ENCODE data around the gene KRTAP4-4.
A peak's percentile ranks its signal among the peaks of the same experiment; 100 is the strongest.
"Not testable (repeated sequence)": the region's sequence is repeated elsewhere in the genome, so short reads cannot be mapped to it uniquely, and the experiment has no call there.

KRTAP4-4 gene

DNA sequence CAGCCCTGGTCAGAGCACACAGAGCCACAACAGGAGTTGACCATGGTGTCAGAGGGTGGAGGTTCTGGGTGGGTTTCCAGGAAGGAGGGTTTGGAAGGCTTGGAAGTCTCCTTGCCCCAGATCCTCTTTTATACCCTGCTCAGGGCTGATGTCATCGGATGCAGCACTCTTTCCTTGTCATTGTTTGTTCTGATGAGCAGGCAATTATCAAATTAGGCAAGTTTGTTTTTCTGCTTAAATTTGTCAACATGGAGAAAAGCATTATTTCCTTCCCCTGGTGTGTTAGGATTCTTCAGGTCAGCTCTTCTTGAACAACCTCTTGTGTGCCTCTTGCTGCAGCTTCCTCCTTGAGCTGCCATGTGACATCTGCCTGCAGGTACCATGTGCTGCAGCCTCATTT is at the start of gene KRTAP4-4:
KRTAP4-4 (minus strand) TSS at position 101 of the 400 bp plus-strand sequence; CDS start at position 44, 57 bp downstream.
- no peak for DNase-seq

DNA sequence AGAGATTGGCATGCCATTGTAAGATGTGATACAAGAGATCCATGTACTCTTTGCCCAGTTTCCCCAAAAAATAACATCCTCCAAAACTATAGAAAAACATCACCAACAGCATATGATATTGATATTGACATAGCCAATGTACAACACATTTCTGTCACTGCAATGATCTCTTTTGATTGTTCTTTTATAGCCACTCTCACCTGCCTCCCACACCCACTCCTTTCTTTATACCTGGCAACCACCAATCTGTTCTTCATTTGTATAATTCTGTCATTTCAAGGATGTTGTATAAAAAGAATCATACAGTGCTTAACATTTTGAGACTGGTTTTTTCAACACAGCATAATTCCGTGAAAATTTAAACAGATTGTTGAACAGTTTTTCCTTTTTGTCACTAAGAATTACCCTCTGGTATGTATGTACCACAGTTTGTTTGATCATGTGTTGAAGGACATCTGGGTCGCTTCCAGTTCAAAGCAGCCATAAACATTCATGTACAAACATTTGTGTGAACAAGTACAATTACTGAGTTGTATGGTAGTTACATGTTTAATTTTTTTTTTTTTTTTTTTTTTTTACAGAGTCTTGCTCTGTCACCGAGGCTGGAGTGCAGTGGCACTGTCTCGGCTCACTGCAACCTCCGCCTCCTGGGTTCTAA is 39.0 kb upstream of the KRTAP4-4 start:
- DNase-seq: peak; percentile 39

DNA sequence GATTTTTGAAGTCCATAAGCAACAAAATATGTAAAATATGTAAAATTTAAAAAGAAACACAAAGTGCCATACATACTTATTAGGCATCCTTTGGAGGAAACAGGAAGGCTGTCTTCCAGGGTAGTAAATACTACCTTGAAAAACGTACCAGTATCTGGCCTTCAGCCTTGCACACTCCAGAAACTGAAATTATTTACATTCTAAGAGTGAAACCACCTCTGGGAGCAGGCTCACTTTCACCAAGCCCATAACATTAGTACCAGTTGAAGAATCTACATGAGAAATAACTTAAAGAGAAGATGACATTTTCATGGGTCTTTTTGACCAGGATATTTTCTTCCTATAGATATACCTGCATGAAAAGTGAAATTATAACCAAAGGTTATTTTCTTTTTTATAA is 35.5 kb upstream of the KRTAP4-4 start:
- DNase-seq: no peak

DNA sequence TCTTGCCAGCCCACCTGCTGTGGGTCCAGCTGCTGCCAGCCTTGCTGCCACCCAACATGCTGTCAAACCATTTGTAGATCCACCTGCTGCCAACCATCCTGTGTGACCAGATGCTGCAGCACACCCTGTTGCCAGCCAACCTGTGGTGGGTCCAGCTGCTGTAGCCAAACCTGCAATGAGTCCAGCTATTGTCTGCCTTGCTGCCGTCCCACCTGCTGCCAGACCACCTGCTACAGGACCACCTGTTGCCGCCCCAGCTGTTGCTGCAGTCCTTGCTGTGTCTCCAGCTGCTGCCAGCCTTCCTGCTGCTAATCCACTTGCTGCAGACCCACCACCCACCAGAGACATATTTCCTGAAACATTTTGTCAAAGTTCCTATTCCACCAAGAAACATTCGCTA is 29.8 kb upstream of the KRTAP4-4 start:
- no peak for DNase-seq

DNA sequence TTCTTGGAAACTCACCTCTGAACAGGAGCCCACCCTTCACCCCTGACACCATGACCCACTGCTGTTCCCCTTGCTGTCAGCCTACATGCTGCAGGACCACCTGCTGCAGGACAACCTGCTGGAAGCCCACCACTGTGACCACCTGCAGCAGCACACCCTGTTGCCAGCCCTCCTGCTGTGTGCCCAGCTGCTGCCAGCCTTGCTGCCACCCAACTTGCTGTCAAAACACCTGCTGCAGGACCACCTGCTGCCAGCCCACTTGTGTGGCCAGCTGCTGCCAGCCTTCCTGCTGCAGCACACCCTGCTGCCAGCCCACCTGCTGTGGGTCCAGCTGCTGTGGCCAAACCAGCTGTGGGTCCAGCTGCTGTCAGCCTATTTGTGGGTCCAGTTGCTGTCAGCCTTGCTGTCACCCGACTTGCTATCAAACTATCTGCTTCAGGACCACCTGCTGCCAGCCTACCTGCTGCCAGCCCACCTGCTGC is 29.3 kb upstream of the KRTAP4-4 start, which contains the start of gene KRTAP9-1:
KRTAP9-1 (plus strand) TSS at position 51 of the 482 bp plus-strand sequence; CDS start at position 51, 0 bp downstream.
- DNase-seq: not testable (repeated sequence)

DNA sequence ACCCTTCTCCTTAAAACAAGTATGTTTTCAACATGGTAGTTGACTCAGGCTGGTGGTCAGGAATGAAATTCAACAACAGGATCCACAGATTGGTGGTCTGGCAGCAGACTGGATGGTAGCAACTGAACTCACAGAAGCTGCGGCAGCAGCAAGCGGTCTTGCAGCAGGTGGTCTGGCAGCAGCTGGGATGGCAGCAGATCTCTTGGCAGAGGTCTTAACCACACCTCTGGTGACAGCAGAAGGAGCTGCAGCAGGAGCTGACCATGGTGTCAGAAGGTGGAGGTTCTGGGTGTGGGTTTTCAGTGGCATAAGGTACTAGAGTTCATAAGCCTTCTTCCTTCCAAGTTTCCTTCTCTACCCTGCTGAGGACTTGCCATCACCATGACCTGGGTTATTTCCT is 26.3 kb upstream of the KRTAP4-4 start:
- DNase-seq: no peak

DNA sequence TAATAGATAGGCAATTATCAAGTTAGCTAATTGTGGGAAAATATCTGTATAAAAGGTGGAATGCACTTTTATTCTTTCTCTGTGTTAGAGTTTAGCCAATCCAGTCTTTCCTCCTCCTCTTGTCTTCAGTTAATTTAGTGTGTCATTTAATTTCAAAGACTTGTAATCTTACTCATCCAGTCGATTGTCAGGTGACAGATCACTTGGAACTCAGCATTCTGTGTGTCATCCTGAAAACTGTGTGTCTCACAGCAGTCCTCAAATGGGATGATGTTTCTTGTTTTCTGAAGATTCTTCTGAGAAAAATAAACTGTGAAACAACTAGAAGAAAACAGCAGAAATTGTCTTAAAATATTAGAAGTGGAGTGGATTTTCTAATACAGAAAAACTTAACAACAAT is 24.5 kb upstream of the KRTAP4-4 start:
- no peak for DNase-seq

DNA sequence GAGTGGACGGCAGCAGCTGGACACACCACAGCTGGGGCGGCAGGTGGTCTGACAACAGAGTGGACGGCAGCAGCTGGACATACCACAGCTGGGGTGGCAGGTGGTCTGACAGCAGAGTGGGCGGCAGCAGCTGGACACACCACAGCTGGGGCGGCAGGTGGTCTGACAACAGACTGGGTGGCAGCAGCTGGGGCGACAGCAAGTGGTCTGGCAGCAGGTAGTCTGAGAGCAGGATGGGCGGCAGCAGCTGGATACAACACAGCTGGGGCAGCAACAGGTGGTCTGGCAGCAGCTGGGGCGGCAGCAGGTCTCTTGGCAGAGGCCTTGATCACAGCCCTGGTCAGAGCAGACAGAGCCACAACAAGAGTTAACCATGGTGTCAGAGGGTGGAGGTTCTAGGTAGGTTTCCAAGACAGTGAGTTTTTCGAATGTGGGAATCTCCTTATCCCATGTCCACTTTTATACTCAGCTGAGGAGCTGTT is 24.0 kb upstream of the KRTAP4-4 start, which contains the start of gene KRTAP4-1:
KRTAP4-1 (minus strand) TSS at position 432 of the 482 bp plus-strand sequence; CDS start at position 375, 57 bp downstream.
- no peak for DNase-seq

DNA sequence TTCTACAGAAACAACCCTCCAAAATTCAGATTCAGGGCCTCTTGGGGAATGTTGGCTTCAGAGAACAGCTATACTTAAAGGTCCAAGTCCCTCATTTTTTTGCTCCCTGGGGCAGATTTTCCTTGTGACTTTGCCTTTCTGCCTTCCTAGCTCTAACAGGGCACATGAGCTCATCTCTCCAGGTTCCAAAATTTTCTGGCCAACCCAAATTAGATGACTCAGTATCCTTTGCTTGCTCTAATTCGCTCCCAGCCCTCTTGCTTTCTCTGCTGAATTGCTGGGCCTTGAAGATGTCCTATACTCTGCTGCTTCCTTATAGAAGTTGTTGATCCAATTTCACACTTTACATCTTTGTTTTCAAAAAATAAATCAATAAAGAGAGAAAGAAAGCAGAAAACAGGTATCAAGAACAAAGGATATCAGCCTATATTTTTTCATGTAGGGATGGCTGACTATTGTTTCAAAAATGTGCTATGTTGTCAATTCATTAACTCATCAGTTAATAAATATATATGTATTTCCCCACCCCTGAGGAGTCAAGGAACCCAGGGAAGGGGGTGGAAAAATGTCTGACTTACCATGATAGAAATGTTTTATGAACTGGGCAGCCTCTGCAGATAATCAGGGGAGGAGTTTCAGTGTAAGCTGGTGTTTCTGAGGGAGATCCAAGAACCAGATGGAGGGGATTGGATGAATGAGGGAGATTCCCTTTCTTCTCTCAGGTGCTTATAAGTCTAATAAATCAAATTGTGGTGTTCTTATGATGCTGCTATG is 18.5 kb upstream of the KRTAP4-4 start:
- DNase-seq: no peak

DNA sequence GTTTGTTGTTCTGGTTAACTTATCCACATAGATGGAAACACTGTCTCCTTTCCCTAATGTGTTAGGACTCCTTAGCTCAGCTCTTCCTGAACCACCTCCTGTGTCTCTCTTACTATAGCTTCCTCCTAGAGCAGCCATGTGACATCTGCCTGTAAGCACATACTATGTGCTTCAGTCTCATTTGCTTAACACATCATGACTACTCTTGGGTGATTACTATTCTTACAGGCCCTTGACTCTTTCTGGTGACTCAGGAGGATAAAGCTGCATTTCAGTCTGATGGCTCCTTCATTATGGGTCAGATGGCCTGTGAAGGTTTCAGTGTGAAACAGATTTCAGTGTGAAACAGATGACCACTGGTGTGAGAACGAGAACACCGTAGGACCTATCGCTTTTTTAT is 17.8 kb upstream of the KRTAP4-4 start:
- DNase-seq: no peak

DNA sequence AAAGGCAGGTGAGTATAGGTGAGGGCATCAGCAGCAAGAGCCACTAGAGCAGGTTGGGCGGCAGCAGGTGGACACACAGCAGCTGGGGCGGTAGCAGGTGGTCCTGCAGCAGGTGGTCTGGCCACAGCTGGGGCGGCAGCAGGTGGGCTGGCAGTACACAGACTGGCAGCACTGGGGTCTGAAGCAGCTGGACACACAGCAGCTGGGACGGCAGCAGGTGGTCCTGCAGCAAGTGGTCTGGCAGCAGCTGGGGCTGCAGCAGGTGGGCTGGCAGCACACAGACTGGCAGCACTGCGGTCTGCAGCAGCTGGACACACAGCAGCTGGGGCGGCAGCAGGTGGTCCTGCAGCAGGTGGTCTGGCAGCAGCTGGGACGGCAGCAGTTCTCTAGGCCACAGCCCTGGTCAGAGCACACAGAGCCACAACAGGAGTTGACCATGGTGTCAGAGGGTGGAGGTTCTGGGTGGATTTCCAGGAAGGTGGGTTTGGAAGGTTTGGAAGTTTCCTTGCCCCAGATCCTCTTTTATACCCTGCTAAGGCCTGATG is 17.3 kb upstream of the KRTAP4-4 start, which contains the start of gene KRTAP4-2:
KRTAP4-2 (minus strand) TSS at position 495 of the 545 bp plus-strand sequence; CDS start at position 438, 57 bp downstream.
- DNase-seq: no peak

DNA sequence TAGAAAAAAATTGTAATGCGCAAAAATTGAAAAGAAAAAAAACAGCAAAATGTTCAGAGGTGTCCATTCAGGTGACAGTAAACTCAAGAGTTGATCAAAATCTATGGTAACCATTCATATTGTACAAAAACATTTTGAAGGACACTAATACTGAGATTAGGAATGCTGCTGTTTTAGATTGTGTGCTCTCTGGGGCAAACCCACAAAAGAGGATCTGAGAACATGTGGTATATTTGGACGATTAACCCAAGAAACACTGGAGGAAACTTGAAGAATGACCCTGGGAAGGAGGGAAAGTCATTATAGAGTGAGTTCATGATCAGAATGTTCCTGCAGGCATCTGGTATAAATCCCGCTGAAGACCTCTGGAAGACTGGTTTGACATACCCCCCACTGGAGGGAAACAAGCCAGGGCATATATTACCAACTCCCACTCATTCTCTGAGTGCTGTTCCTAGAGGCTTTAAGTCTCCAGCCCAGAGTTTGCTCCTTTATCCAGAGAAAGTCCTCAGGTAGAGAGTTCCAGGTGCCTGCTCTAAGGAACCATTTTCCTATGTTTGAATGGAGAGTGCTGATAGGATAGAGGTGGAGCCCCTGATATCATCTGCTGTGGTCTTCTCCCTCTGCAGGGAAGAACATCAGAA is 16.3 kb upstream of the KRTAP4-4 start:
- no peak for DNase-seq

DNA sequence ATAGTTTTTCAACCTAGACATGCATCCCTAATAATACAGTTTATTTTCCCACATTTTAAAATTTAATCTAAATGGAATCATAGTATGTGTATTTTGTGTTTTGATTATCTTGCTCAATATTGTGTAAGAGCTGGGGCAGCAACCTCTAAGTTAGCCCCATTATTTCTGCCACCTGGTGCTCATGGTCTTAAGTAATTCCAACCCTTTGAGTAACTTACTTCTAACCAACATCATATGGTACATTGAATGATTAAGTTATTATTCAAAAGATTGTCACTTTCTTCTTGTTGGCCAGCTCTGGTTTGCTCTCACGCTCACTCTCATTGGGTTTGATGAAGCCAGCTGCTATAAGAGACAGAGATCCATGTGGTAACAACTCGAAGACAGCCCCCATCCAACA is 11.3 kb upstream of the KRTAP4-4 start:
- DNase-seq: no peak

DNA sequence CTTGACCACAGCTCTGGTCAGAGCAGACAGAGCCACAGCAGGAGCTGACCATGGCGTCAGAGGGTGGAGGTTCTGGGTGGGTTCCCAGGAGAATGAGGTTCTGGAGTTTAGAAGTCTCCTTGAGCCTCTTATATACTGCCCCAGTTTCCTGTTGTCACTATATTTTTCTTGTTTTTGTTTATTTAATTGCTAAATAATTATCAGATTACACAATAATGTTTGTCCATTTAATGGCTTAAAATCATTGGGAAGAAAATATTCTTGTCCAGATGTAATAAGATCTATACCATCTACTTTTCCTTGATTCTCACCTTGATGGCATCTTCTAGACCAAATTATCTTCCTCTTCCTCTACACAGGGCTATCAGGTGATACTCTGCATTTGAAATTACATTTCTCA is 7.6 kb upstream of the KRTAP4-4 start, which contains the start of gene KRTAP4-3:
KRTAP4-3 (minus strand) TSS at position 101 of the 400 bp plus-strand sequence; CDS start at position 52, 49 bp downstream.
- no peak for DNase-seq

DNA sequence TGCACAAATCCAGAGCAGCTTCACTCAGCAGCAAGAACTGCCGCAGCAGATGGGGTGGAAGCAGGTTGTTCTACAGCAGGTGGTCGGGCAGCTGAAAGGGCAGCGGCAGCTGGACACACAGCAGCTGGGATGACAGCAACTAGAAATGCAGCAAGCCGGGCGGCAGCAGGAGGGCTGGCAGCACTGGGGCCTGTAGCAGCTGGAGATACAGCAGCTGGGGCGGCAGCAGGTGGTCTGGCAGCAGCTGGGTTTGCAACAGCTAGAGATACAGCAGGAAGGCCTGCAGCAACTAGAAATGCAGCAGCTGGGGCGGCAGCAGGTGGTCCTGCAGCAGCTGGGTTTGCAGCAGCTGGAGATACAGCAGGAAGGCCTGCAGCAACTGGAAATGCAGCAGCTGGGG is 7.0 kb upstream of the KRTAP4-4 start:
- DNase-seq: no peak

DNA sequence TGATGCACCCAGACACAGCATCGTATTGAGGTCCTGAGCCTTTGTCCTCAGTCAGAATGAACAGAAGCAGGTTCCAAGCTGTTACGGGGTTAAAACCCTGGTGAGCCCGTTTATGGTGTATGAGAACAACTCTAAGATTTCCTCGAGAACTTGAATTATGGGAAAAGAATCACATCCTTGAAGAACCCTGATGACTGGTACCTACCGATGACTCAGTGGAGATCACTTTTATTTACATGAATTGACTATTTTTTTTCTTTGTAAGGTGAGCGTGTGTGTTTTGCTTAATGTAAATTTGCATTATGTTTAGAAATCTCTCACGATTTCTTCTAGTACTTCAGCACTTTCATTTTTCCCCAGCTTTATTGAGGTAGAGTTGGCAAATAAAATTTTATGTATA is 3.3 kb upstream of the KRTAP4-4 start:
- no peak for DNase-seq

DNA sequence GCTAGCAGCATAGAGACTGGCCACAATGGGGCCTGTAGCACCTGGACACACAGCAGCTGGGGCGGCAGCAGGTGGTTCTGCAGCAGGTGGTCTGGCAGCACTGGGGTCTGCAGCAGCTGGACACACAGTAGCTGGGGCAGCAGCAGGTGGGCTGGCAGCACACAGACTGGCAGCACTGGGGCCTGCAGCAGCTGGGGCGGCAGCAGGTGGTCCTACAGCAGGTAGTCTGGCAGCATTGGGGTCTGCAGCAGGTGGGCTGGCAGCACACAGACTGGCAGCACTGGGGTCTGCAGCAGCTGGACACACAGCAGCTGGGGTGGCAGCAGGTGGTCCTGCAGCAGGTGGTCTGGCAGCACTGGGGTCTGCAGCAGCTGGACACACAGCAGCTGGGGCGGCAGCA is 358 bp downstream of the KRTAP4-4 start:
- not testable (repeated sequence) for DNase-seq

DNA sequence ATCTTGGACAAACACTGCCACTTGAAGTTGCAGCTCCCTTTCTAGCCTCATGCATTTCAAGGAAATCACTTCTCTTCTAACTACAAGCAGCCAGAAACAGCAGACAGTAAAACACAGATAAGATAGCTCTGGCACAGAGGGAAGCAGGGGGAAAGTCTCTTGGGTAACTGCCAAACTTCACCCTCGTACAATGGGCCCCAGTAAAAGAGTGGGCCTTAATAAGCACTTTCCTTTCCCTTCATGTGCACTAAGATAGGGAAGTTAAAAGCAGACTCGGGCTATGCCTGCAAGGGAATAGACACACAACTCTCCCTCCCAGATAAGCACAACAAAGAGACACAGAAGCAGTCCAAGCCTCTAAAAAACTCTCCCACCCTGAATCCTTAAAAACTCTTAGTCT is 6.7 kb downstream of the KRTAP4-4 start:
- no peak for DNase-seq

DNA sequence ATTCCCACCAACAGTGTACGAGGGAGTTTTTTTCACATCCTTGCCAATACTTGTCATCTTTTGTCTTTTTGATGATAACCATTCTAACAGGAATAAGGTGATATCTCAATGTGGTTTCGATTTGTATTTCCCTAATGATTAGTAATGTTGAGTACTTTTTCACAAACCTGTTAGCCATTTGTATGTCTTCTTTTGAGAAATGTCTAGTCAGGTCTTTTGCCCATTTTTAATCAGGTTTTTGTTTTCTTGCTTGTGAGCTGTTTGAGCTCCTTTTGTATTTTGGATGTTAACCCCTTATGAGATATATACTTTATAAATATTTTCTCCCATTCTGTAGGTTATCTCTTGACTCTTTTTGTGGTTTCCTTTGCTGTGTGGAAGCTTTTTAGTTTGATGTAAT is 9.0 kb downstream of the KRTAP4-4 start:
- no peak for DNase-seq

DNA sequence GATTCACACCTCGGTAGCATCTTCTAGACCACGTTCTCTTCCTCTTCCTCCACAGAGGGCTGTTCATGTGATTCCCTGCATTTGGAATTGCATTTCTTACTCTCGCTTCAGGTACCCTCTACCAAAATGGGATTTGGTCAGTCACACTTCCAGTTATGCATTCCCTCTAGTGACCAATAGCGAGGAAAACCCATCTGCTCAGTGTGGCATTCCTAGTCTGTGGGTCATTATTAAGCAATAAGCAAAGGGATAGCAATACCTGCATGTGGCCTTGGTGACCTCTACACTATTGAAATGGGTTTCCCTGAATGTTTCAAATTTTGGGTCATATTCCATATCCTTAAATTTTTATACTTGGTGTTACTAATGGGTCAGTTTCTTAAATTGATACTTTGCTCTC is 10.5 kb downstream of the KRTAP4-4 start:
- DNase-seq: no peak

DNA sequence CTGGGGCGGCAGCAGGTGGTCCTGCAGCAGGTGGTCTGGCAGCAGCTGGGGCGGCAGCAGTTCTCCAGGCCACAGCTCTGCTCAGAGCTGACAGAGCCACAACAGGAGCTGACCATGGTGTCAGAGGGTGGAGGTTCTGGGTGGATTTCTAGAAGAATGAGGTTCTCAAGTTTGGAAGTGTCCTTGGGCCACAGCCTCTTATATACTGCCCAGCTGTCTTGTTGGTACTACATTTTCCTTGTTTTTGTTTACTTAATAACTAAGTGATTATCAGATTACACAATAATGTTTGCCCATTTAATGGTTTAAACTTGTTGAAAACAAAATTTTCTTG is 10.9 kb downstream of the KRTAP4-4 start, which contains the start of gene KRTAP4-5:
KRTAP4-5 (minus strand) TSS at position 174 of the 334 bp plus-strand sequence; CDS start at position 116, 58 bp downstream.
- DNase-seq: no peak

DNA sequence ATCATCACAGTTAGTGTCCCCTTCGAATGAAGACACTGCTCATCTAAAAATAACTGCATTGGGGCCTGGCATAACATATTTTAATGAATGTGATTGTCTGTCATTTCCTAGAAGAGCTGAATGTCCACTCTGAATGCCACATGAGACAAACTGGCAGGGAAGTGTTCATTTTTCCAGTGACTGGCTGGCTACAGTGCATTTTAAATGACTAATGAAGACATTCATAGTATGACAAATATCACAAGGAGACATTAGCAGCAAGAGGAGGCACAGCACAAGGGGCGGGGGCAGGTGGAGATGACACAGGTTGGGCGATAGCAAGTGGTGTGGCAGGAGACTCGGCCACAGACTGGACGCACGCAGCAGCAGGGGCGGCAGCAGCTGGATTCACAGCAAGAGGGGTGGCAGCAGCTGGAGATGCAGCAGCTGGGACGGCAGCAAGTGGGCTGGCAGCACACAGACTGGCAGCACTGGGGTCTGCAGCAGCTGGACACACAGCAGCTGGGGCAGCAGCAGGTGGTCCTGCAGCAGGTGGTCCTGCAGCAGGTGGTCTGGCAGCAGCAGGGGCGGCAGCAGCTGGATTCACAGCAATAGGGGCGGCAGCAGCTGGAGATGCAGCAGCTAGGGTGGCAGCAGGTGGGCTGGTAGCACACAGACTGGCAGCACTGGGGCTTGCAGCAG is 11.4 kb downstream of the KRTAP4-4 start:
- not testable (repeated sequence) for DNase-seq

All from NCI-H2029 treated with DMSO at 0.1 percent for 48 hours (cell line).